HG03103 (cell line): ENCODE data around the gene PDE3A.

Source experiments
- ATAC-seq: cut with Tn5 transposase; IDR thresholded peaks from one replicate; pipeline ENCODE4 v1.9.1; 2021; ENCODE audit warnings: low read depth; ENCODE audit not compliant: unreplicated experiment

Gene PDE3A

DNA sequence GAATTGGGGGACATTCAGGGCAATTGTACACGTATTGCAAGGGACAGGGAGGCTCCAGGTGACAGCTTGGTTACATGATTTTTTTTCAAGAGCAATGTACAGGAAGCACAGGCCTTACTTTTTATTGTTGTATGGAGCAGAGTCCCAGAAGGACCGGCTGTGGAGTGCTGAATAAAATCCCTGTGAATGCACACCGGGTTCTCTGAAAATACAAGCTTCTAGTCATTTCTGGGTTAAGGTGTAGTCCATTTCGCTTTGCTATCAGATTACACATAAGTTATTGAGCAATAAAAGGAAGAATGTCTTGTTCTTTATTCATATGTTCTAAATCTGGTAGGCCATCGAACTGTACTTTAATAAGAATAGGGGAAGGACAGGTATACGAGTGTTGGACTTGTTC, 52.2 kb downstream of the PDE3A start:
- no peak for ATAC-seq

DNA sequence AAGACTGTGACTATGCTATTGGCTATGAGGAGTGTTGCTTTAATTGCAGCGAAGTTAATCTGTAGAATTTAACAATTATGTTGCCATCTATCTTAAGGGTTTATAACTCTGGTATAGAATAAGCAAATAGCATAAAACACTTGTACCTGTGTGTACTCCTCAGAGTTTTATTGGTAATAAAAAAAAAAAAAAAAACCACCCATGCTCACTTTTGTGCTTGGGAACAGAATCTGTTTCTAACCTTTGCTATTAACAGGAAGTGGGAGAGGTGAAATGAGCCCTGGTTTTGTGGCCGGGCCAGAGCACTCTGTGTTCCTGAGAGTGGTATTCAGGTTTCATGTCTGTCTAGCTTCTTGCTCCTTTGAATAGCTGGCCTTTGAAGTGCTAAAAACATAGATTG, 53.1 kb downstream of the PDE3A start:
- ATAC-seq: no peak

DNA sequence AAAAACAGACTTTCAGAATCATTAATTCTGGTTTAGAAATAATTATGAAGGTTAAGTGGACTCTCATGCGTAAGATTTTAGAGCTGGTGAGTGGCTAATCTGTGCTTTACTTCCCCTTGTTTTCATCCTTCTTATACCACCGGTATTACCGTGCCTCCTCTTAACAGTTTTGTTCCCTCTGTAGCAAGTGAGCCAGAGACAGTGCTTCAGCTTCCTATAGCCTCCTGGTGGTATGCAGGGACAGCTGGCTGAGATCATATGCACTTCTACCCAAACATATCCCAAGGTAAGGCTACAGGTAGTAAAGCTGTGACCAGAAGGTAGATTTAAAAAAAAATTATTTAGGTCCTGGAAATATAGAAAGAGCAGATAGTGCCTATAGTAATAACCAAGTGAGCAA, 55.2 kb downstream of the PDE3A start:
- ATAC-seq: no peak

DNA sequence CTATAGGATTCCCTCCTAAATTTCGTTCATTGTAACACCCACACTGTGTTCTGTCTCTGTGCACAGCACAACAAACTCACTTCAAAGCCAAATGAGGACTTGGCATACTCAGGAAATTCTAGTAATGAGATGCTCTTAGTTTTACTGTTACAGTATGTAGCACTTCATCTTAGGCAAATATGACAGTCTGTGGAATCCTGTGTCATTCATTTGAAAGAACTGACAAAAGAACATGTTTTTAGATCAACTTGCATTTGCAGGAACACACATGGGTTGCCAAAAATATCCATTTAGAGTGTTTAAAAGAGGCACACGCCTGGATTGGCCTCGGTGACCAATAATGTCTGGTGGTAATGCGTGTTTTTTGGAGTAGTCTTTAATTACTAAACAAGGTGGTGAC, 56.5 kb downstream of the PDE3A start:
- no peak for ATAC-seq

DNA sequence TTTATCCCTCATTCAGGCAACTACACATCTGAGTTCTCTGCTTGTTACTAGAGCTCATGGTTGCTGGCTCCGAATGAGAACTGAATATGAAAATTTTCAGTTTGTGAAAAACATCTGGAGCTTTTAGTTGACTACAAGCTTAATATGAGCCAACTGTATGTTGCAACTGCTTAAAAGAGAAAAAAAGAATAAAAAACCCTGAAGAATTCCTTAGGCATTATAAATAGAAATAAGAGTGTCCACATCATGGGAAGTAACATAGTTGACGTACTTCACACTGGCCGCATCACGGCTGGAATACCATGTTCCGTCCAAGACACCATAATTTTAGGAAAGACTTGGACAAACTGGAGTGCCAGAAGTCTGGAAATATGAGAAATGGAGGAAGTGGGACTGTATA, 57.9 kb downstream of the PDE3A start:
- no peak for ATAC-seq

DNA sequence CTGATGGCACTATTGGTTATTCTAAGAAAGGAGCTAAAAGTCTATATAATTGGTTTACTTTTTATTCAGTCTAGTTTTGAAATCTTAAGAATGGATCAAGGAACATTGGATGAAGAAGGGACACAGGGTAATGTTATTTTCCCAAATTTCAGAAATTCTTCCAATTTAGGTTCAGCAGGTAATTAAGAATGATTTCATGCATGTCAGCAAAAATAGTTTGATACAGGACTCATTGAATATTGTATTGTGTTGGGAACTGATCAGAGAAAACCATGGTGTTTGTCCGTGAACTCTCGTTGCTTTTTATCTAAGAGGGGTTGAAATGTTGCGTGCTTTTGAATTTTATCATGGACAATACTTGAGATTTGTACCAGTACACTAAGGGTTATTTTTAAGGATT, 58.6 kb downstream of the PDE3A start:
- ATAC-seq: no peak

DNA sequence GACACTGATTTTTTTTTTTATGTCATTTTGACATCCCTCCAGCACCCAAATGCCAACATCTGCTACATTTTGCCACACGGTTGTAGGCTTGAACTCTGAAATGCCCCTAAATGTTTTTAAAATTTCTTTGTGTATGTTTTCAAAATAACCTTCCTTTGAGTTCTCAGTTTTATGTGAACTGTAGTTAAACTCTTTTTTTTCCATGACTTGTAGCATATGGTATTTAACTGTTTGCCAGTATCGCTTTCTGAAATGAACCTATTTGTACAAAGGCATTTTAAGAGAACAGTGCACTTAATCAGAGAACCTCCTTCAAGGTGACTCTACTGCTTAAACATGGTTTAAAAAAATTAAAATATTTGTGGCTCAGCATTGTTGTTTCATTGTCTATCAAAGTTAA, 61.5 kb downstream of the PDE3A start:
- no peak for ATAC-seq

DNA sequence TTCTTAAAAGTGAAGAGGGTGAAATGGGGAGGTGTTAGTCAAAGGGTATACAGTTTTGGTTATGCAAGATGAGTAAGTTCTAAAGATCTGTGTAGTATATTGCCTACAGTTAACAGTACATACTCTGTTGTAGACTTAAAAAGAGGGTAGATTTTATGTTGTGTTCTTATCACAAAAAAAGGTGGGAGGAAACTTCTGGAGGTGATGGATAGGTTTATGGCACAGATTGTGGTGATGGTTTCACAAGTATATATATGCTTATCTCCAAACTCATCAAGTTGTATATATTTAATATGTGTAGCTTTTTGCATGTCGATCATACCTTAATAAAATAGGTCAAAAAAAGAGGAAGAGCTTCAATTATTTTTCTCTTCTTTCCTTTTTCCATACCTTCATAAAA, 64.0 kb downstream of the PDE3A start:
- ATAC-seq: no peak

DNA sequence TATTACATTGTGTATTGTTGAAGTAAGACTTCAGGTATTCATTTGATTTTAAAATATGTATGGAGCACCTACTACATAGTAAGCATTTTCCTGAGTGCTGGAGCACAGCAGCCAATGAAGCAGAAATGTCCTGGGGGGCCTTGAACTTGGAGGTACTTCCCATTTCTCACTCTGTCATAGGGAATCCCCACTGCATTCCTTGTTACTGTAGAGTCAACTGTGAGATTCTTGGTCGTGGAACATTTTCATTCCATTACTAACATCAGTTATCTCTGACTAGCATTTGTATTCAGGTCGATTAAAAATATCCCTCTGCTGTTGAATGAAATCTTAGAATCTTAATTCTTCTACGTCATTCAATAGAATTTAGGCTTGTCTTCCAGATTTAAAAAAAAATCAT, 66.7 kb downstream of the PDE3A start:
- ATAC-seq: no peak

DNA sequence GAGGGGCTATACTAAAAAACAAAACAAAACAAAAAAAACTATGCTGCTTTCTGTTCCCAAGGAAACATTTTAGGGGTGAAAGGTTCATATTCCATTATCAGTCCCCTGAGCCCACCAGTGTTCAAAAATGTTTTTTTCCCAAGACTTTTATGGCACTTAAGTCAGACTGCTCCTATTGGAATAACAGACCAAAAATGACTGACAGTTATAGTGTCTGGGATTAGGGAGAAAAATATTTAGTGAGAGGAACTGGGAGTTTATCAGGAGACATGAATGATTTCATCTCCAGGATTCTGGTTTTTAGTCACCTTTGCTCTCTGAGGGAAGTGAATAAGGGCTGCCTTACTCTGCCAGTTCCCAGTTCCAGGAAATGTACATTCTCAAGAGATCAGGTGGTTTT, 68.0 kb downstream of the PDE3A start:
- ATAC-seq: no peak

DNA sequence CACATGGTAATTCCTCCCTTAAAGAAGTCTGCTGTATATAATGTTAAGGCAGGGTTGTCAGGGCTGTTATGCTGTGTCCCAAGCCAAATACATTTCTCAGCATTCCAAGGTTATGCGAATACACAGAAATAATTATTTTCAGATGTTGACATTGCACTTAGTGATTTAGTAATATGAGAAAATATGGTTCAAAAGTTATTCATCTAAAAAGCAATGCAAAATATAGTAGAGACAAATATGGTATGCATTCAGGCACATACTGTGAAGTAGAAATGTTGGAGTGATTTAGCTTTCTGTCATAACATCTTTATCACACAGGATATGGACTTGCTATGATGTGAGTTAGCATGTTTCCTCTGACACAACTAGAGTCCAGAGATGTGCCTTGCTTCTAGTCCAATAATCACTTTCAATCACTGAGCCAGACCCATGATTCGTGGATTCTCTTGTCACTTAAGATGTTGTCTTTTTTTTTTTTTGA, 70.0 kb downstream of the PDE3A start:
- ATAC-seq: no peak

DNA sequence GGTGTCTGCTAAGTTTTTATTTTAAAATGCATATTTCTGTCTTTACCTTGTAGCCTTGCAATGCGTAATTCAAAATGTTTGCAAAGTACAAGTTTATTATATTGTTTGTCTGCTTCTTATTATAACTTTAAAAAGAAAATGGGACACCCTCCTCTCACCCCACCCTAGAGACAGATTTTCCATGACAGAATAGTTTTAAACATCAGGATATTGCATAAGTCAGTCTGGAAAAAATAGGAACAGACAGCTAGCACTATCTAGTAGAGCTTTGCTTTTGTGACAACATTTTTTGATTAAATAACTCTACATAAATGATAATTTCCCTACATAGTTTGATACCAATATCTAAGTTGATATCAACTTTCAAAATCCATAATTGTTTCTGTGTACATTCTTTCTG, 71.3 kb downstream of the PDE3A start:
- no peak for ATAC-seq

DNA sequence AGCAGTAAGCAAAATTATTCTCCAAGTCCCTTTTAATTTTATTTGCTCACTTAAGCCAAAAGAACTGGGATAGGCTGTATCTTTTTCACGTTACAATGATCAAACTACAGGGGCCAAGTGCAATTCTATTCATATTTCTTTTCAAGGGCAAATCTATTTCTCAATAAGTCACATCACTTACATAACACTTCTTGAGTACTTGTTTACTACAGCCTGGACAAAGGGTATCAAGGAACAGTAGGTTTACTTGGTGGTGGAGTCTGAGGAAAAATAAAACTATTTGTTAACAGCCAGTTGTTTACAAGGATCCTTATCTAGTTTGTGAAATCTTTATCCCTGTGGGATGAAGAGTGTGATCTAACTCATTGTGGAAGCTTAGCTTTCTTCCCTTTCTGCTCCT, 72.1 kb downstream of the PDE3A start:
- no peak for ATAC-seq

DNA sequence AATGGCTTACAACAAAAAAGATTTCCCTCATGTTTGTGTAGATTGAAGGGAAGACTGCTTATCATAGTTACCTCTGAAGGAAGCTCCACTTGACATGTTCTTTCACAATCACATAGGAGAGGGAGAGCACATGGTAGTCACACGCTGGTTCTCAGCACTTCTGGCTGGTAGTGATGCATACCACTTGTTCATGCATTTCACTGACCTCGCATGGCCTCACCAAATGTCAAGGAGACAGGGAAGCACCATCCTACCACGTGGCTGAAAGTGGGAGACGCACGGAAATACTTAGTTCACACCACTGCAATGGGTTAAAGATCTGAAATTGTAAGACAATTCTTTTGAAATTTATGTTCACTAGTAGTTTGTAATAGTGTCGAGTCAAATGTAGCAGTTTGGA, 74.0 kb downstream of the PDE3A start:
- ATAC-seq: no peak

DNA sequence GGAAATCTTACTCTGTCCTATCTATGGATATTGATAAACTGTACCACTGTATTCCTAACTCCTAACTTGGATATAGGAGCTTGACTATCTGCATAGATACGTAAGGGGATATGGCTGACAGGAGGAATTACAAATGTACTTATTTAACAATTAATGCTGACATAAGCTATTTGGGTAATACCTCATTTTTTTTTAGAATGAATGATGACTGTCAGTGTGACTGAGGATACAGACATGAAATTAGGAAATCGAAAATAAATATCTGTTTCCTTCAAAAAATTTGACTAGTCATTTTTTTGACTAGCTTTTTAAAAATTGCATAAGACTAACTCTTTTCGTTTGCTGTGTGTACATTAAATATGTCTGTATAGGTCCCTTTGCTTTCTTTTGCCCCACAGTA, 74.9 kb downstream of the PDE3A start:
- no peak for ATAC-seq

DNA sequence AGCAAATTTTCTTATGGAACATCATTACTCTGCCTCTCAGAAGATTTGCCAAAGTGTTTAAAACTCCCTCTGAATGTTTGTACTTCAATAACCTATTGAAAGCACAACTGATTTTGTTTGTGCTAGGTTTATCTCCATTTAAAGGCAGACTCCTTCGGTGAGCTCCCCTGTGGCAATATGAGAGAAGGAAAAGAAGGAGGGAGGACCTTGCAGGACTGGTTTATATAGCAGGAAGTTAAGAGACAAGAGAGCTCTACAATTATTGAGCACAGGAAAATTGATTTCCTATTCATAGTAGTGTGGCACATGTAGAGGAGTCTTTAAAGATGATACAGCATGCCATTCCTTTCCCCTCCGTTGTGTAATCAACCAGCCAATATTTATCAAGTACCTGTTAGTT, 75.5 kb downstream of the PDE3A start:
- ATAC-seq: no peak

DNA sequence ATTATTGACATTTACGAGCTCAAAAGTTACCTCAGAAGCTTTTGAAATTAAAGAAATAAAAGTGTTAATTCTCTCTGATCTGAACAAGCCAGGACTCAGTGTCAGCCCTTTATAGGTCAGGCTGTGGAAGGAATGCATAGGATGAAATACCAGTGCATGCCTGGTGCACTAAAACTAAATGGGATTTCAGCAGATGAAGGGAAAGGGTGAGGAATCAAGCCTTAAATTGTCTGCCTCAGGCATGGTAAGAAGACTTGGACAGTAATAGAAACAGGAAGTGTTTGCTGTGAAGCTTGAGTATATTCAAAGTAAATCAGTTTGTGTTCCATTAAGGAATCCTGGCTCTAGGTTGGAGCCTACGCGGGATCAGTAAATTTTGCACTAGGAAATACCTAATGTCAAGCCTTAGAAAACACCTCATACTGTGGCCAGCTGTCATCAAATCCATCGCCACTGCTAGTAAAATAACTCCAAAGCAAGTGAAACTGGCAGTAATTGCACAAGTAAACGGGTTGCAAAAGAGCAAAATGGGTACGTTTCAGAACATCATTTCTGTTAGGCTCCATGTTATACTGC, 76.3 kb downstream of the PDE3A start:
- no peak for ATAC-seq

DNA sequence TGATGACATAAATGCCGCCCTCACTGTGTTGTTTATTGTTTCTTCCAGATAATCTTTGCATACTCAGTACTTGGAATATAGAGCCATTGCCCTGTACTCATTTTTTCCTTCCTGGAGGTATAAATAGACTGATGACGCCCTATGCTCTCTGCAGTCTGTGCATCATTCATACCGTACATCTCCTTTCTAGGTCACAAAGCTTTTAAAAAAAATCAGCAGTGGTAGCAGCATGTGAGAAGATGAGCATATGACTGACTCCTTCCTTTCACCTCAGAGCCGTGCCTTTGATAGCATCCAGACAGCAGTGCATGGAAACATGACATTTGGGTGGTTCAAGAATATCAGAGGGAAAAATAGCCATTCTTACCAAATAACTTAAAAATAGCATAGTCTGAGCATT, 77.3 kb downstream of the PDE3A start:
- no peak for ATAC-seq

DNA sequence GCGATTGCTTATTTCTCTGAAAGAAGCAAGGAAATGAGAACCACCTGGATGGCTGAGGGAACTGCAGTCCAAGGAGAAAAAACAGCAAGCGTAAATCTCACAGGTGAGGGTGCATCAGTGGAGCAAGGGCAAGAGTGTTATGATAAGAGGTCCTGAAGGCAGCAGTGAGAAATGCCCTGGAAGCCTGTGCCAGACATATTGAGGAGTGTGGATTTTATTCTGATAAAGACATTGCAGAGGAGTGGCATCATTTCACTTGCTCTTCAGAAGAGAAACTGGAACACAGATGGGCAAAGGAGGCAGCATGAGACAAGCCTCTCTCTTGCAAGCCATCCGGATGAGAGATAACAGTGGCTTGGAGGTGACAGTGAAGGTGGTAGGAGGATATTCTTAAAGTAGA, 78.5 kb downstream of the PDE3A start:
- ATAC-seq: no peak

DNA sequence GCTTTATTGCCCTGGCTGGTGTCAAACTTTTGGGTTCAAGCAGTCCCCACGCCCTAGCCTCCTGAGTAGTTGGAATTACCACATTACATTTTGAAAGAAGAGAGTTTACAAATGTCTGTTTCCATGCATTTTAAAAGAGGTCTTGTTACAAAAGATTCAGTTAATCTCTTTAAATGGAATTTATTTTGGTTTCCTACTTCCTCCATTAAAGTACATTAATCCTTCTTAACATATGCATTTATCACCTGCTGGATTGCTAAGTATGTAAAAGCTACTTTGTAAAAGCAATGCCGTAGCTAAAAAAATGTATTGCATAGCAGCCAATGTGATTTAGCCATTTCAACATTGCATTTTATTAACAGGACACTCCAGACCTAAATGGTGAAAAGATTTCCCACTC, 80.4 kb downstream of the PDE3A start:
- ATAC-seq: no peak

DNA sequence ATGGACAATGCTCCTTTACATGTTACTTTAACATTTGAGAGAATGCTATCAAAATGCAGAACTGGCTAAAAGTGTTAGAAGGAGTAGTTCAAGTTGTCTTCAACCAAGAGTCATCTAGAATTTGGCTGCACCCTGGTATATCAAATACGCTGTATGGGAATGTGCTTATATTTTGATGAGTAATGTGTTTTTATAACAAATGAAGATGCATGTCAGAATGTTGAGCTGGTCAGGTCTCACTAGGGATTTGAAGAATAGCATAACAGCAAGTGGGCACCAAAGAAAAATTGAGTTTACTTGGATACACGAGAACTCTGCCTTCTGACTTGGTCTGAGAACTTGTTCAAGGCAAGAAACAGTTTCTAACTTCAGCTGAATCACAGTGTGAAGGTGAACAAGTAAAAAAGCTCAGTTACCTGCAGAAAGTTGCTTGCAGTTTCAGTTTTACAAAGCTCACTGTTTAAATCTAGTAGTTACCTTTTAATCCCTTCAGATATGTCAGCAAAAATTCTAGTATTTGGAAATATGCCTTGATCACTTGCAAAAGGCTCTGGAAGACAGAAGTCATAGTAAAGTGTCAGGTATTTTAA, 82.3 kb downstream of the PDE3A start:
- ATAC-seq: no peak

DNA sequence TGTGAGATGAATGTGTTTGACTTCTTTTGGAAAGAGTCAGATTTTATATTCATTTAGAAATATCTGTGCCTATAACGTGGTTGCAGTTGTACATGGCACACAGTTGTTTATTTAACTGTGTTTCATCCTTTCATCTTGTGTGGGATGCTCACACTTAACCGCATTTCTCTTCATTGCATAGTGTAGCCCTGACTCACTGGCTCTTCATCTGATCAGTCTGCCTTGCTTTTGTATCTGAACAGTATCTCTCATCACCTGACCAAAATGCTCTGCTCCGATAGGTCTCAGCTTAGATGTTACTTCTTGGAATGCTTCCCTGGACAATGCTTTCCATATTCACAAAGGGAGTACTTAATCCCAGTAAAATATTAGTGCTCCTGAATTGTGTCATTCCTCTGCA, 83.4 kb downstream of the PDE3A start:
- ATAC-seq: no peak

DNA sequence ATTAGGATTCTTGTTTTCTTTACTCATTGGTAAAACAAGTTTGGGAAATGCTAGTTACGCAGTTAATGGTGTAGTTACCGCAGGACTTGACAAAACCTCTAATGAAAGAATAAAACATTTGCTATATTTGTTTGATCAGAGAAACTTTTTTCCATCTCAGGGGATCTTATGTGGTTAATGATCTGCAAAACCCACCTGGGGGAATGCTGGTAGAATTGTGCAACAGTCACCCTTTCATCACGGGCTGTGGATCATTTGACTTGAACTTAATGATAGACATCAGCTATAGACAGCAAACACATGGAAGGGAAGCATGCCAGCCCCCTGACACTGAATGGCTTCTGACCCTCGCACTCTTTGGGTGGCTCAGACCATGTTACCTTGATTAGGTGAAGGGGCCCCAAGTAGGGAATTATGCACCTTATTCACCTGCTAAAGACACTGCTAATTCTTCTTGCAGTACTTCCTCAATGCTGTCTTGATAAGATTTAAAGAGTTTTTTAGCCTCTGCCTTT, 84.2 kb downstream of the PDE3A start:
- no peak for ATAC-seq
